Prostate gland (tissue), 2 donors: ENCODE results near the gene PPP1R13B.

Experiments
- CTCF ChIP-seq, 4 experiments: fragments of 200-600 bp in 2 of 4; fragments of 450-650 bp in 2 of 4; sonication (generic) in 2 of 4; IDR thresholded peaks; 1 replicate in 3 of 4; 2 replicates in 1 of 4; pipeline ENCODE4 v1.5.1; 2016 to 2019; ENCODE audit warnings: antibody characterized with exemption in 4 of 4, mild to moderate bottlenecking in 2 of 4, moderate library complexity in 2 of 4
- POLR2A ChIP-seq: fragments of 450-650 bp; IDR thresholded peaks from one replicate; pipeline ENCODE4 v1.6.1; 2016; ENCODE audit warnings: antibody characterized with exemption, mild to moderate bottlenecking
- POLR2AphosphoS5 ChIP-seq: sonication (generic); formaldehyde crosslinking; IDR thresholded peaks from one replicate; pipeline ENCODE4 v1.6.1; 2017; ENCODE audit warnings: antibody characterized with exemption

- no peak for TF ChIP-seq CTCF (IDR thresholded peaks at IDR 0.05)
- TF ChIP-seq POLR2AphosphoS5 = peak; percentile 74
- TF ChIP-seq POLR2A = no peak
Measured at GRCh38 chr14:103735815-103736545, 111.4 kb downstream of the PPP1R13B start.
